ENCODE data around the gene S100A10.

GRCh38 chr1:152035539-152036266, 42.0 kb upstream of the S100A10 start:
- no peak for TF ChIP-seq EZH2phosphoT487 (conservative IDR thresholded peaks at IDR 0.05; ENCODE audit: low read length)
- no peak for TF ChIP-seq CTCF (IDR thresholded peaks at IDR 0.05; ENCODE audit: insufficient read depth, low read length, poor library complexity, severe bottlenecking)
